Measurements from ENCODE around the gene MYO1C. TPM values are rescaled to one million over a fixed set of nuclear protein-coding genes. Genes with fewer than 3 reads are reported as not detected.

The MYO1C gene
- total RNA-seq, 1 donor, result 250 TPM

DNA sequence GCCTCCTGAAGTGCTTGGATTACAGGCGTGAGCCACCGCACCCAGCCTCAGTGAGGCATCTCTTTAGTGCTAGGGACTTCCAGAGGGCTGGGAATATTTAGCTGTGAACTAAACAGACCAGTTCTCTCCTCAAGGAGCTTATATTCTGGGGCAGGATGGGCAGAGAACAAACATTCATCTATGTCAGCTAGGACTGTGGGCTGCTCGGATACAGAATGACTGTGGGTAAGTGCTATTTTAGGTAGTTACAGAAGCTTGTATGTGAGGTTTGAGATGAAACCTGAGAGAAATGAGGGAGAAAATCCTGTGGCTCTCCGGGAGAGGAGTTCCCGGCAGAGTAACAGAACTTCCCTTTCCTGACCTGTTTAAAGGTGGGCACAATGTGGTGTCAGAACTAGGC, 30.1 kb upstream of the MYO1C start:
- peaks cover 1% of the 10 kb centered on the region for H3K4me1 ChIP-seq (ENCODE audit: insufficient read depth, low read length)
- H3K27me3 ChIP-seq (ENCODE audit: insufficient read depth, low read length), result no peaks in the 10 kb centered on the region
- peaks cover 1% of the 10 kb centered on the region for H3K79me2 ChIP-seq (ENCODE audit: insufficient read depth, low read length)
- no peak overlapping the region for H3K27ac ChIP-seq (ENCODE audit: low read depth, low read length)
- peaks cover 4% of the 10 kb centered on the region for H4K20me1 ChIP-seq (ENCODE audit: insufficient read depth, low read length)
- DNase-seq (ENCODE audit: insufficient read length, low spot score, missing footprints), result no peak
- H3K4me3 ChIP-seq (ENCODE audit: insufficient read depth, low read length), result no peak overlapping the region
- TF ChIP-seq, protein P1, sequence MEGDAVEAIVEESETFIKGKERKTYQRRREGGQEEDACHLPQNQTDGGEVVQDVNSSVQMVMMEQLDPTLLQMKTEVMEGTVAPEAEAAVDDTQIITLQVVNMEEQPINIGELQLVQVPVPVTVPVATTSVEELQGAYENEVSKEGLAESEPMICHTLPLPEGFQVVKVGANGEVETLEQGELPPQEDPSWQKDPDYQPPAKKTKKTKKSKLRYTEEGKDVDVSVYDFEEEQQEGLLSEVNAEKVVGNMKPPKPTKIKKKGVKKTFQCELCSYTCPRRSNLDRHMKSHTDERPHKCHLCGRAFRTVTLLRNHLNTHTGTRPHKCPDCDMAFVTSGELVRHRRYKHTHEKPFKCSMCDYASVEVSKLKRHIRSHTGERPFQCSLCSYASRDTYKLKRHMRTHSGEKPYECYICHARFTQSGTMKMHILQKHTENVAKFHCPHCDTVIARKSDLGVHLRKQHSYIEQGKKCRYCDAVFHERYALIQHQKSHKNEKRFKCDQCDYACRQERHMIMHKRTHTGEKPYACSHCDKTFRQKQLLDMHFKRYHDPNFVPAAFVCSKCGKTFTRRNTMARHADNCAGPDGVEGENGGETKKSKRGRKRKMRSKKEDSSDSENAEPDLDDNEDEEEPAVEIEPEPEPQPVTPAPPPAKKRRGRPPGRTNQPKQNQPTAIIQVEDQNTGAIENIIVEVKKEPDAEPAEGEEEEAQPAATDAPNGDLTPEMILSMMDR (IDR thresholded peaks at IDR 0.05; ENCODE audit: extremely low read depth, low read depth, low read length), result no peak
- H3K36me3 ChIP-seq (ENCODE audit: insufficient read depth, low read length), result peaks cover 34% of the 10 kb centered on the region
- H3K9me3 ChIP-seq (ENCODE audit: low read depth, low read length), result no peaks in the 10 kb centered on the region
- no peak overlapping the region for H2AFZ ChIP-seq (ENCODE audit: low read length)
- no peak overlapping the region for H3K4me2 ChIP-seq (ENCODE audit: insufficient read depth, low read length)

DNA sequence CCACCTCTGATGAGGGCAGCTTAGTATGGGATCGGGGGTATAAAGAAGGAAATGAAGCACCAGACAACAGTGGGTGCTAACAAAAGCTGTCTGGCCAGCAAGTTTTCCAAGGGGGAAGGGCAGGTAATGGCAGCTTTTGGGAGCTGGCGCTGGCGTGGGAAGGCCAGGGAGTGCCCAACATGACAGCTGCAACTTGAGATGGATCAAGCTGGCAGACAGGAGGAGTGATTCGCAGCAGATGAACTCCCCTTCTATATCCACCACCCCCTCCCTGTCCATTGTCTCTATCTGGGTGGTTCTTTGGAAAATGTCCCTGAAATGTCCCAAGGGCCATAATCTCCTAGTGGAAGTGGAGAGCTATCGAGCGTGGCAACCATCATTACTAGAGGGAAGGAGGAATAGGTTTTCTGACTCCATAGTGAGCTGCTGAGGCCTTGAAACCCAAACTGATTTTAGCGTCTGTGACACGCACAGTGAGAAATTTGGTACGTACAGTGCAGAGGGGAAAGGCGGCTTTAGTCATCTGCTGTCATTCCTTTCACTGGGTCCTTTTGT, 28.7 kb upstream of the MYO1C start:
- H3K36me3 ChIP-seq (ENCODE audit: insufficient read depth, low read length), result peaks cover 31% of the 10 kb centered on the region
- H3K27ac ChIP-seq (ENCODE audit: low read depth, low read length), result no peak overlapping the region
- peaks cover 4% of the 10 kb centered on the region for H4K20me1 ChIP-seq (ENCODE audit: insufficient read depth, low read length)
- H2AFZ ChIP-seq (ENCODE audit: low read length), result no peak overlapping the region
- H3K4me1 ChIP-seq (ENCODE audit: insufficient read depth, low read length), result peaks cover 3% of the 10 kb centered on the region
- peaks cover 9% of the 10 kb centered on the region for H3K79me2 ChIP-seq (ENCODE audit: insufficient read depth, low read length)
- H3K9me3 ChIP-seq (ENCODE audit: low read depth, low read length), result no peaks in the 10 kb centered on the region
- no peak overlapping the region for H3K4me3 ChIP-seq (ENCODE audit: insufficient read depth, low read length)
- H3K4me2 ChIP-seq (ENCODE audit: insufficient read depth, low read length), result no peak overlapping the region
- H3K27me3 ChIP-seq (ENCODE audit: insufficient read depth, low read length), result no peaks in the 10 kb centered on the region
- TF ChIP-seq, protein P1 (IDR thresholded peaks at IDR 0.05; ENCODE audit: extremely low read depth, low read depth, low read length), result no peak
- DNase-seq (ENCODE audit: insufficient read length, low spot score, missing footprints), result no peak

DNA sequence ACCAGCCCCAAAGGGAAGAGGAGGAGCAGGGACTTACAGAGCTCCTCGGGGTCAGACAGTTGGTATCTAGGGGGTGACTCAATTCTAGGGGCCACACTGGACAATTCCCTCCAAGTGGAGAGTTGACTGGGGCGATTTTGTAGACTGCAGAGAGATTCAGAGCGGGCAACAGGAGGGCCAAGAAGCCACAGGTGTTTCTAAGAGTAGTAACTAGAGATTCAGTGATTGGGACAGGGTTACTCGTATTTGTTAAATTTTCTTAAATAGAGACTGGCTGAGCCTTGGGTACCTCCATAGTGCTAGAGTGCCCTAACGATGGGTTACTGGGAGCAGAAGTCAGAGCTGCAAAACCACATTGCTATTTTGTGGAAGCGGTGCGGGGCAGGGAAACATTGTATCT, 27.2 kb upstream of the MYO1C start:
- Histone ChIP-seq H3K9me3 (ENCODE audit: low read depth, low read length) (no peaks in the 10 kb centered on the region), H3K4me3 (ENCODE audit: insufficient read depth, low read length) (no peak overlapping the region), H3K27ac (ENCODE audit: low read depth, low read length) (no peak overlapping the region), H3K4me1 (ENCODE audit: insufficient read depth, low read length) (peaks cover 11% of the 10 kb centered on the region), H2AFZ (ENCODE audit: low read length) (no peak overlapping the region), H4K20me1 (ENCODE audit: insufficient read depth, low read length) (peaks cover 4% of the 10 kb centered on the region), H3K4me2 (ENCODE audit: insufficient read depth, low read length) (no peak overlapping the region), H3K27me3 (ENCODE audit: insufficient read depth, low read length) (no peaks in the 10 kb centered on the region), H3K79me2 (ENCODE audit: insufficient read depth, low read length) (peaks cover 22% of the 10 kb centered on the region), H3K36me3 (ENCODE audit: insufficient read depth, low read length) (peaks cover 28% of the 10 kb centered on the region)
- DNase-seq (ENCODE audit: insufficient read length, low spot score, missing footprints), result no peak
- TF ChIP-seq, protein P1 (IDR thresholded peaks at IDR 0.05; ENCODE audit: extremely low read depth, low read depth, low read length), result no peak

DNA sequence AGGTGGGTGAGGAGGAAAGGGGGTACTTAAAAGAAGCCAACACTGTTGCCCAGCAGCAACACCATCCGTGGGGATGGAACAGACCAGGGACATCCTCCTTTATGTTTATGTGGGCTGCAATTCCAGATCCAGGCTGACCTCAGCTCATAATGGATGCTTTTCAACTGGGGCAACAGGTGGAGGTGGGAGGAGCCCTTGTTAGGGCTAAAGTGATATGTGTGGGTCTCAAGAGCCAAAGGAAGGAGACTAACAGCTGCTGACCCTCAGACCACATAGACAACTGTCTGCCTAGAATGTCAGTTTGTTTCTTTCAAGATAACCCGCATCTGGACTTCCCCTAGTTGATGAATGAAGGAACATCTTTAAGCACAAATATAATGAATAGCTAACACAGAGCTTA, 25.9 kb upstream of the MYO1C start:
- H3K27ac ChIP-seq (ENCODE audit: low read depth, low read length), result no peak overlapping the region
- TF ChIP-seq, protein P1 (IDR thresholded peaks at IDR 0.05; ENCODE audit: extremely low read depth, low read depth, low read length), result no peak
- no peak for DNase-seq (ENCODE audit: insufficient read length, low spot score, missing footprints)
- no peak overlapping the region for H3K4me3 ChIP-seq (ENCODE audit: insufficient read depth, low read length)
- H3K27me3 ChIP-seq (ENCODE audit: insufficient read depth, low read length), result no peaks in the 10 kb centered on the region
- H3K4me1 ChIP-seq (ENCODE audit: insufficient read depth, low read length), result peaks cover 11% of the 10 kb centered on the region
- peaks cover 32% of the 10 kb centered on the region for H3K79me2 ChIP-seq (ENCODE audit: insufficient read depth, low read length)
- H3K9me3 ChIP-seq (ENCODE audit: low read depth, low read length), result no peaks in the 10 kb centered on the region
- H3K36me3 ChIP-seq (ENCODE audit: insufficient read depth, low read length), result peaks cover 23% of the 10 kb centered on the region
- no peak overlapping the region for H3K4me2 ChIP-seq (ENCODE audit: insufficient read depth, low read length)
- peaks cover 8% of the 10 kb centered on the region for H4K20me1 ChIP-seq (ENCODE audit: insufficient read depth, low read length)
- no peak overlapping the region for H2AFZ ChIP-seq (ENCODE audit: low read length)
